Stimulated activated CD8-positive, alpha-beta memory T cell treated with anti-CD3 and anti-CD28 coated beads, Interleukin-7, amount 100 ng/mL, for 24 hours (primary cell): ENCODE measurements around the gene FEZF1.

ENCODE experiments used
- DNase-seq: peaks from one replicate; pipeline ENCODE4 v3.0.0-alpha.2; 2020; ENCODE audit warnings: low read depth

The FEZF1 gene

DNA sequence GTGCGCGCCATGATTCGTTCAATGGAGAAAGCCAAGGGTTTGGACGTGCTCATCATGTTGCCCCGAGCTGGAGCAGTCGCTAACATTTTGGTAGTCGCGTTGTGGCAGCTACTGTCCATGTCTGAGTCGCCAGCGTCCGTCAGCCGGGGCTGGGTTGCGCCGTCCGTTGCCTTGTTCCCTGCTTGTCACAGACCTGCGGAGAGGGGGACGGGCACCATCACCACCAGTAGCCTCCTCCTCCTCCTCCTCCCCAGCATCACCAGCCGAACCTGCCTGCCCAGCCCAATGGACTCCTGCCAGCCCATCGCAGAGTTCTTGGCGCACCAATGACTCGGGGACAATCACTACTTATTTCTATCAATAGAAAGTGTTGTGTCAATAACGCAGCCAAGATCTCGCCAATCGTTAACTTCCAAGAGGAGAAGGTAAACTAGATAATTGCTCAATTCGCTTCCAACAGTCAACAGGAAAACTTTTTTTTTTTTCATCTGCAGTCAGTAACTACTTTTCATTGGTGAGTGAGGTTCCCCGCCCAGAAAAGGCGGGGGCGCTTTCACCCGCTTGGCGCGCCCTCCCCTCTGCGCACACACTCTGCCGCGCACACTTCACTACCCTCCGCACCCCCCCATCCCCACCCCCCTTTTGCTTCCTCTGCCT, at the start of gene FEZF1:
Gene FEZF1 (minus strand): TSS at position 432 of the 657 bp plus-strand sequence. CDS start 313 bp downstream, at position 119.
- DNase-seq: no peak

DNA sequence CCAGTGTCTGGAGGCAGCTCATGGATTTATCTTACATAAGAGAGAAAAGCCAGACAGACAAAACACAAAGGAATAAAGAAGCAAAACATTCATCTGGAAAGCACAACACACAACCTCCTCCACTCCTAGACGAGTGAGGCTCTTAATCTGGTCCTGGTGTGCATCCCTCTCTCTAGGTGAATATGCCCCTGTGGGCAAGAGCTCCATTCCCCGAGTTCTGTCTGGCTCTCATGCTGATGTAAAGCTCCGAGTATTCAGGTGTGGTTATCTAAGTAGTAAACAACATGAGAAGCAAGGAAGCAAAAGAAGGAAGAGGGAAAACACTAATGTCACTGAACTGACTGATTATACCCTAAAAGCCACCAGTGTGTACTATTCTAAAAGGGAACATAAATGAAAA, 47.9 kb upstream of the FEZF1 start:
- no peak for DNase-seq

DNA sequence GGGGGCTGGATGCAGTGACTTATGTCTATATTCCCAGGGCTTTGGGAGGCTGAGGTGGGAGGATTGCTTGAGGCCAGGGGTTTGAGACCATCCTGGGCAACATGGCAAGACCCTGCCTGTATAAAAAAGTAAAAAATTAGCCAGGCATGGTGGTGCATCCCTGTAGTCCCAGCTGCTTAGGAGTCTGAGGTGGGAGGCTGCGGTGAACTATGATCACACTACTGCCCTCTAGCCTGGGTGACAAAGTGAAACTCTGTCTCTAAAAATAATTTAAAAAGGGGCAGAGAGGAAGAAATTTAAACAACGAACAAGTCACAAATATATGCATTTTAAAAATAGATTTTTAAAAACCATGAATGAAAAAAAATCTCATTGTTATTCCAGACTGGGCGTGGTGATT, 46.2 kb upstream of the FEZF1 start:
- no peak for DNase-seq

DNA sequence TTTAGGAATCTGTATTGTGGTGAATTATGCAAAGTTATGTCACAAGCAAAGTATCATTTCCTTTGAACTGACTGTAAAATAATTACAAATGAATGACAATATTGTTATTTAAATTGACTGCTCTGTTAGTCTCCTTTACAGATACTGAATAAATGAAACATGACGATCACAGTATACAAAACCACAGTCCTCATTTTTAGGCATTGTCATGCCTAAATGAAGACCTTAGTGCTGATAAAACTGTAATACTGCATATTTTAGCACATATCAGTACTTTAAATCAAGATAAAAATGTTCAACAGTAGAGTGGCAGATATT, 39.7 kb upstream of the FEZF1 start:
- no peak for DNase-seq

DNA sequence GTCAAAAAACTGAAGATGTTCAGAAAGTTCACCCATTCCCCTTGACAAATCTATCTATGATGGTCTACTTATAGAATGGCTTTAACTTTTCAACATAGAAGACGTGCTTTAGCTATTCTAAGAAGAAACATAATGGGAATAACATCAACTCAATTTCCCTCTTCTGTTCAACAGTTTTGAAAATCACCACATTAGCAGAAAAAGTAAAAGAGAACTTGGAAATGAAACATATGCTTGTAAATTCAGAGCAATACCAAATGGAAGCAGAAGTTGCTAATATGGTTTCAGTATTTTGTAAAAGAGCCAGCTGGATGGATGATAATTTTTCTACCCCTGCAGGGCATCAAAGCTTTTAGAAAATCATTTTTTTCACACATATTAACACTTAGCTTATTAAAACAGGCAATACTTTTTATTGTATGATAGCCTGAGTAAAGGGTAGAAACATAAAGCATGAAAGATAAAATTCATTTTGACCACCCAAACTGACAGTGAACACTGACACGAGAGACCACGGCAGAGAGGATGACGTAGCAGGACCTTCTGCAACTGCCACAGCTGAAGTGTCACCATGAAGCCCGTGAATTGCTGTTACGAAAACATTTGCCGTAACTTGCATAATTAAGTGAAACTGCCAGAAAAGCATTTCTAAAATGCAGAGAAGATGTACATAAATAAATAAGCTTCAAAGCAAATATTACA, 39.2 kb upstream of the FEZF1 start:
- DNase-seq: no peak

DNA sequence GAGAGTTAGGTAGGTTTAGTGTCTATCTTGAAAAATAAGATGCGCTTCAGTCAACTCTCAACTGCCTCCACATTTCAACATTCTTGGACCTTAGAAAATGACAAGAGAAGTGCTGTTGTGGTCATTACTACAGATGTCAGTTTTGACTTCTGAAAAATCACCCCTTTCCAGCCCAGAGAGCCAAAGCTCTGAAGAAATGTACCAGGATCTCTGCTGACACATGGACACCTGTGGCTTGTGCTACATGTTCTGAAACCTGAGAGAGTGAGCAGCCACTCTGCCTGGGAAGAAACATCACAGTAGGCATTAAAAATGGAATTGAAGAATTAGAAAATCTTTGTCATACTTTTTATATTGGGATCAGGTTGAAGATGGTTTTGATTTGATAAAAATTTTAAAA, 35.9 kb upstream of the FEZF1 start:
- no peak for DNase-seq

DNA sequence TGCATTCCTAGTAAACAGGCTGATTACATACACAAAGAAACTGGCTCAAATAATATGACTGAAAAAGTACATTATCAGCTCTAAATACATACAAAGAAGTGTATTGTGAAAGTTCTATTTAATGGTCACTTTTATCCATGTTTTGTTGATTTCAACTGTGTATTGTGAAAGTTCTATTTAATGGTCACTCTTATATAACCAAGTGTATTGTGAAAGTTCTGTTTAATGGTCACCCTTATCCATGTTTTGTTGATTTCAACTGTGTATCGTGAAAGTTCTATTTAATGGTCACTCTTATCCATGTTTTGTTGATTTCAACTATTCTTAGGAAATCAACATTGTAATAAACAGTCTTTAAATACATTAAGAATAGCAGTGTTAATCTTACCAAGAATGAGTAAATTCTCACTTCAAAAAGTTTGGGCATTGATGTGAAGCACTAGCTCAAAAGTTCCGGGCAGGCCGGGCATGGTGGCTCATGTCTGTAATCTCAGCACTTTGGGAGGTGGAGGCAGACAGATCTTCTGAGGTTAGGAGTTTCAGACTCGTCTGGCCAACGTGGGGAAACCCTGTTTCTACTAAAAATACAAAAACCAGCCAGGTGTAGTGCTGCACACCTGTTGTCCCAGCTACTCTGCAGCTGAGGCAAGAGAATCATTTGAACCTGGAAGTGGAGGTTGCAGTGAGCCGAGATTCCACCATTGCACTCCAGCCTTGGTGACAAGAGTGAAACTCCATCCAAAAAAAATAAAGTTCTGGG, 34.8 kb upstream of the FEZF1 start:
- DNase-seq: no peak

DNA sequence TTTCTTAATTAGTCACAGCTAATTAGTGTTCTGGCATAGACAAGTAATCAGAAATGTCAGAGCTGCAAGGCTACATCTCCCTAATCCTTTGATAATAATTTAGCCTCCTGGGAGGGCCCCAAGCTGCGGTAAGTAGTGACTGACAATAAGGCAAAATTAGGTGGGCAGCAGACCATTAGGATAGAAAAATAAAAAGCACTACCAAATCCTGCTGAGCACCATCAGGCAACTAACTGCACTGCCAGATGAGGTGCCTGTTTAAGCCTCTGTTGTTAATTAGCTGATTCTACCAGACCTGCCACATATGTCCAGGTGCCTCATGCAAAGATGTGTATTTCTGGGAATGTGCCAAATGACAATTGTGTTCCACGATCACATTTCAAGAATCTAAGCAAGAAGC, 32.5 kb upstream of the FEZF1 start:
- DNase-seq: no peak

DNA sequence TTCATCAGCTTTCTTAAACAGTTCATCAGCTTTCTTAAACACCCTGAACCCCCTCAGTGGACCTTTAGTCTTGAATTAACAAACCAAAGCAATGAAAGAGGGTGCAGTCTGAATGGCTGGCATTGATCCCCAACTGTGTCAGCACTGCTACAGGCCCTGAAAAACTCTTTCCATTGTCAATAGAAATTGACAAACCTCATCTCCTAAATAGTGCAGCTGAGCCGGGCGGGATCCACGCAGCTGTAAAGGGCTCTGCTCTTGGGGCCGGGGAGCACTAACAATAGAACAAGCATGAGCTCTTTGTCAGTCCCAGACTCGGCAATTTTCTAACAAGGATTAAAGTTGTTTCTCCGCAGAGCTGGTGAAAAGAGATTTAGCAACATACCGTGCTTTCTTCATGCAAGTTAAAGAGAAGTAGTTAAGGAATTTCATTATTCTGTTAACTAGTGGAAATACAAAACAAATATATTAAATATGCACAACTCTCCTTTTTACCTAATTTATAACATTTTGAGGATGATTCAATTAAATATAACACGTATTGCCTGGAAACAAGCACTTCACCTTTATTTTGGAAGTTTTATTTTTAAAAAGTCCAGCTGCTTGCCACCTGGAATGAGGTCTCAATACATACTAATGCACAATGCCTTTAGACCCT, 24.7 kb upstream of the FEZF1 start:
- no peak for DNase-seq

DNA sequence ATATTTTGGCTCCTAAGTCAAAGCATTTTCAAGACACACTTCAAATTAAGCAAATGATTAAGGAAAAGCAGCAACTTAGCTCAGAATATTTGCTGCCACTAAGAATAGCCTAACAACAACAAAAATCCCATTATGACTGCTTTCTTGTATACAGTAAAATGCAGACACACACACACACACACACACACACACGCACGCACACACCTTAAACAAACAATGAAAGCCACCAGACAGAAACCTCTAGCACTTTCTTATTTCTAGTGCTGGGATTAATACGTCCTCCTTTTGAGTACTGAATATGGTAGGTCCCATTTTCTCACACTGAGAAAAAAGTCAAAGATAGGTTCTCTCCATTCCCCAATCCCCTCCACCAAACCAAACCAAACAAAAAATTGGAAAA, 23.4 kb upstream of the FEZF1 start:
- no peak for DNase-seq

DNA sequence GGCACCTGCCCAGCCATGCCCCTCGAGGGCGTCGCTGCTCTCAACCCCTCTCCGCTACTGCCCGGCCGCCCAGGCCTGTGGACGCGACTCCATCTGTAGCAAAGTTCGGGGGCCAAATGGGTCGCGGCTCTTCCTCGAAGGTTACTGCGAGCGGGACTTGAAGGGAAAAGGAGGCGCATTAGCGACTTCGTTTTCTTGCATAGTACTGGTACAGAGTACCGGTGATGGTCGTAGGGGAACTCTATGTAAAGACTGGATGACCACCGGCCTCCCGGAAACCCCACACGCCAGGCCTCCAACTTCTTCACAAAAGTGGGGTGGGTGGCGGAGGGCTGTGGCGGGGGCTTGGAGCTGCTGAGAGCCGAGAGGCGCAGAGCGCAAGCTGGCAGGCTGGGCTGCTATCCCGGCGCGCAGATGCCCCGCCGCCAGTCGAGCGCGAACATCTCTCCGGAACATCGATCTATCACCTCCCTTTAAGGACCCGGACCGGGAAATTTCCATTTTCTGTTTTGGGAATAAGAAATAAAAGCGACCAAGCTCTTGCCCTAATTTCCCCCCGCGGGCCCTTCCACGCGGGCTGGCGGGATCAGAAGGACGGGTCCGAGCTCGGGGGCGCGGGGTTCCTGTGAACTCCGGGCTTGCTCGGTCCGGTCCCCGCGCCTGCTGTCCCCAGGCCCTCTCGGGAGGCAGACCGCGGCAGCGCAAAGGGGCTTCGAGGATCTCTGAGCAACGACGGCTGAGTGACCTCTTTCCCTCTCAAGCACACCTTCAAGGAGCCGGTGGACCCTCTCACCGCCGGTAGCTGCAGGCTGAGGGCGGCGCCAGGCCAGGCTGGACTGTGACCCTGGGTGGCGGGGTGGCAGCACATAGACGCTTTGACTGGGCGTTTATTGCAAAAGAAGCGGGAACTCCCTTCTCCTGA, 12.2 kb upstream of the FEZF1 start:
- DNase-seq: no peak

DNA sequence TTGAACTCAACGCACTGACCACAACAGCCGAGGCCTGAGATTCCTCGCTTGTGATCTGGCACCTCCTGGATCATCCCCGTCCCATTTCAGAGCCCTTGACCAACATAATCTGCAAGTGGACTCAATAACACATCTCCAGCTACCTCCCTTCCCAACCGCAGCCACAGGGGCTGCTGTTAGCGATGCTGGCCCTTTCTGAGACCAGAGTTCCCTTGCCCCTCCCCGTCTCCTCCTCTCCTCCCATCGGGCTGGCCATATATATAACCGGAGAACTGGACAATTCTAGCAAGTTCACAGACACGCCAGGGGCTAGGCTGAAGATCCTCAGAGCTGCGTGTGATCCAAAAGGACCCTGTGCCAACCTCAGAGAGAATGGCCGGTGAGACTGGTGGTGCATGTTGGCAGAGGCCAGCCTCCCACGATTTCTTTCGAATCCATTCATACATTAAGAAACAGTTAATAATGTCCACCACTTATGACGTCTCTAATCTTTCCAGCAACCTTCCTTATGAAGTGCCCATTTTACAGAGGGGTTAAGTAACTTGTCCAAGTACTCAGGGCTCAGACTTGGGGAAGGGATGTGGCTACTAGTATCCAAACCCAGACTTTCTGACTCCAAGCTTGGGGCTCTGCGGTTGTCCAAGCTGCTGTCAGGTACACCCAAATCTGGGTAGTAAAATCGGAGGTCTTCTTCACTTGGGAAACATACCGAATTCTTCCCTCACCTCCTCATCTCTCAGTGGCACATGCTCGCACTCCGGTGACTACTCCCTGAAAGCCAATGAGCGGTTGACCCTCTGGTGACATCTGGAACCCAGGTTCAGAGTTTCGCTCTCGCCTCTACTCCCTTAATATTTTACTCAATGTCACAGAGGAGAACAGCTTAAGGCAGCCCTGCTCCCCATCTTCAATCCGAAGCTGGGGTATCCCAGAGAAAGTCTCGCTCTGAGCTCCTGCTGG, 11.2 kb upstream of the FEZF1 start:
- DNase-seq: no peak

DNA sequence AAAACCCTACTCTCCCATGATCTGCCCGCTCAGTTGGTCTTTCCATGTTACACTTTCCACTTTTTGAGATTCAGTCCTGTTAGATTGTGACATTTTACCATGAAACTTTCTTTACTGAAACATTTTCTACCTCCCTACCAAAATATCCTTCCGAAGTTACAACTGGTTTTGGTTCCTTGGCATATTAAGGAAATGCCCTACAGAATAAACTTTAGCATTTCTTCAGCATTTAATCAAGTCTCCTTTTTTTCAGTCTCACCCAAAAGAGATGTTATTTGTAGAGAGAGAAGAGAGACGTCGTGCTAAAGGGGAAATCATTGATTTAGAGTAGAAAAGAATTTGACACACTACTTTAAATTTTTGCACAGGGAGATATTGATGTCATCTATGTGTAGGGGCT, 9.7 kb upstream of the FEZF1 start:
- DNase-seq: no peak

DNA sequence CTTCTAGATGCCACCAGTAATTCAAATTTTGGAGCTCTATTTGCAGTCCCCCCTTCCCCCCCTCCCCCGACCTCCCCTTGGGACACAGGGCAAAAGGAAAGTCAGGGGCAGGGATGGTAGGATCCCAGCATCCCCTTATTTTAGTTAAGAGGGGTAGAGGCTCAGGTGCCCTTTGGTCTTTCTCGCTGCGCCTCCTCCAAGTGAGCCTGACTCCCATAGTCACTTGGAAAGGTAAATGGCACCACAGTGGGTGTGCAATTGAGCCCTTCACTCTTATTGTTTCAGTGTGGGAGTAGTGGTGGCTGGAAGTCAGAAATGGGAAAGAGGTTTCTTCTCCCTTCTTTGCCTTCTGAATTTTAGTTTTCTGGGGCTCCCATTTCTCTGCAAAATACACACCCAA, 8.2 kb upstream of the FEZF1 start:
- DNase-seq: no peak

DNA sequence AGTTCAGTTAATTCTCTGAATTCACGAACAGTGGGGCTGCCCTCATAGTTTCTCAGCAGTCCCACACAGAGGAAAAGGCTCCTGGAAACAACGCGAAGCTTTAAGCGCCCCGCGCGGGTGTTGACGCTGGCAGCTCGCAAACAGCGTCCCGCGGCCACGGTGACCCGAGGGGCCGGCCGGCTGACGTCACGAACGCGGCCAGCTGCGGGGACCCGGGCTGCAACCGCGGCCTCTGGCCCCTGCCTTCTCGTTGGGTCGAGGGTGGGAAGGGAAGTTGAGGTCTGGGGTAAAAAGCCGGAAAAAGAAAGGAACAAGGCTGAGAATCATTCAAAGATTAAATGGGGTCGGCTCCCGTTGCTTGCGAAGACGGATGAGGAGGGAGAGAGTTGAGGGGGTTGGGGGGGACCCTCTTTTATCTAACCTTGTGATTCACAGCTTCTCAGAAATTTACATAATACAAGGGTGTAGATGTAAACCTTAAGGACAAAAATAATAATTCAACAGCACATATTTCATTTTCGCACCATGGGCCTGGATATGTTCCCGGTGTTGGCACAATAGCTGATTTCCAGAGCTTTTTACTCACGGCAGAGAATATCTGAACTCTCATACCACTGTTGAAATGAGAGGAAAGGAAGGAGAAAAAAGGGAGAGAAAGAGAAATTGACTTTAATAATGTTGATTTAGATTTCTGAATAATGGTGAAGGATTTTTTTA, 7.3 kb upstream of the FEZF1 start:
- DNase-seq: no peak

DNA sequence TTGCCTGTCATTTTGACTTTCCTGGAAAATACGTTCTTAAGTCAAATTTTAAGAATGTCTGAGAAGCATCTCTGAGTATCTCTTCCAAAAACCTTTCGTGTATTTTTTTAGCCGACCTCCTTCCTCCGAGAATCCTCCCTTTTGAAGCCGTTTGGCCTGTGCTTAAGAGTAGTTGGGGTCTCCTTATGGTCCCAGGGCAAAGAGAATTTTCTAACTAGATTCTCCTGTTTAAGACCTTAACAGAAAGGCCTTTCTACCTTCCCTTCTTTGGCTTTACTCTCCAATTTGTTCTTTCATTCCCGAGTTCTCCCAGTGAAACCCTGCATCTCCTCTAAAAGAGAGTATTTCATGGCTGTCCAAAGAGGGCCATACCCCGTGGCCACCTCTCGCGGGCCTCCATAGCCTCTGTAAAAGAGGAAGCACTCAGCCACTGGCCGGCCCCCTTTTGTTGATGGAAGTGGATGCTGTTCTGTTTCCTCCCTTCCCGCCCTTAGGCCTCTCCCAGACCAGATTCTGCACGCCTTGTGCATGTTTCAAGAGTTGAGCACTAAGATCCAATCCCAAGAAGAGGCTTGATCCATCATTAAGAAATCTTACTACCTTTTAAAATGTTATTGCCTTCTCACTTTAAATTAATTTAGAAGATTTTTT, 6.6 kb upstream of the FEZF1 start:
- no peak for DNase-seq

DNA sequence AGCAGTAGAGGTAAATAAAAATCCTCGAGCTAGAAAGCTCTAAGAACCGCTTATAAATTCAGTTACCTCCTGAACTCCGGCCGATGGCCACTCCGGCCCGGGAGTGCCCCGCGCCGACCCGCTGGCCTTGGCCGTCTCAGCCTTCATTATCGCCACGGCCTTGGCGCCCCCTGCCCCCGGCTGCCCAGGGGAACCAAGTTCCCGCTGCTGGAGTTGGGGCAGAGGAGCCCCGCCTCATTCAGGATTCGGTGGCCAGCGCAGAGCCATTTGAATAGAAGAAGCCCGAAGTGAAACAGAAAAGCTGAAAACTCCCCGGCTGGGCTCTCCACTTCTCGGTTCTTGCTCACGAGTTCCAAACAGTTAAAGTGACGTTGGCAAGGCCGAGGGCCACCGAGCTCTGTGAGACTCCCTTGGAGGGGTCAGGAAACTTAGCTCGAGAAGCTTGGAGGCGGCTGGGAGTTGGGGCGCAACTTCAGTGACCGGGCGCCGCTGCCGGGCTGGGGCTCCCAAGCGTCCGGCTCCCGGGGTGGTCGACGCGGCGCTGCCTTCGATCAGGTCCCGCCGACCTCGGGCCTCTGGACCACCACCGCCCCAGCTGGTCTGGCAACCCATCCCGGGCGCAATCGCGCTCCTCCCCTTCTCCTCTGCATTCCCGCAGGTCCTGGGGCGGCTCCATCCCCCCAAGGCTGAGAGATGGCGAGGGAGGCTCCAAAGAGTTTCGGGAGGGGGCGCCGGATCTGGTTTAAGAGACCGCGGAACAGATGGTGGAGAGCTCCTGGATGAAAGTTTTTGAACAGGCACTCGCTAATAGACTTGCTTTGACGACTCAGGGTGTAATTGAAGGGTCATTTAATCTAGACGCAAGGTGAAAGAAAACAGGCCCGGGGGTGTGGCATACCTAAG, 5.8 kb upstream of the FEZF1 start:
- DNase-seq: no peak

DNA sequence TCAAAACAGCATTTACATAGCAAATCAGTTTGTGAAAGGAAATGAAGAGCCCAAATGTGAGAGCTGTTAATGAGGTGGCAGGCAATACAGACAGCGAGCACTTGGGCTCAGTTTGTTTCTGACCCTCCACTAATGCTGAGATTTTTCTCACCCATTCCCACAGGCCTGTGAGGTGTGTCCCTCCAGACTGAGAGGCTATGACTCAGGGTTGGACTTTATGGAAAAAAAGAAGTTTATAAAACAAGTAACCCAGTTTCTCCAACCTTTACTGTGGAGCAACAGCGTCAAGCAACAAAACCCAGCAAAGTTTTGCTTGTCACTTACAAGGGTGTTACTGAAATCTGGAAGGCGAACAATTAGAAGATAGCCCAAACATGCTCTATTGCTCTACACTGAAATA, 4.9 kb upstream of the FEZF1 start:
- no peak for DNase-seq
